Tibial nerve (tissue), 4 donors: ENCODE data around the gene RPTOR.

Source experiments
- EP300 ChIP-seq, 2 donors: sonication (generic); formaldehyde crosslinking; IDR thresholded peaks; one replicate each; pipeline ENCODE4 v1.6.1; 2017; ENCODE audit warnings: antibody characterized with exemption in 2 of 2, mild to moderate bottlenecking in 1 of 2
- POLR2A ChIP-seq, 2 donors: fragments of 450-650 bp; IDR thresholded peaks; one replicate each; pipeline ENCODE4 v1.6.1; 2017; ENCODE audit warnings: antibody characterized with exemption in 2 of 2, mild to moderate bottlenecking in 2 of 2, moderate library complexity in 2 of 2
- TF ChIP-seq, protein P1 (sequence below), 5 experiments: fragments of 200-600 bp in 3 of 5; fragments of 450-650 bp in 2 of 5; sonication (generic) in 3 of 5; IDR thresholded peaks; one replicate each; pipeline ENCODE4 v1.5.1; 2016 to 2019; ENCODE audit warnings: antibody characterized with exemption in 5 of 5, mild to moderate bottlenecking in 3 of 5, moderate library complexity in 2 of 5

DNA sequence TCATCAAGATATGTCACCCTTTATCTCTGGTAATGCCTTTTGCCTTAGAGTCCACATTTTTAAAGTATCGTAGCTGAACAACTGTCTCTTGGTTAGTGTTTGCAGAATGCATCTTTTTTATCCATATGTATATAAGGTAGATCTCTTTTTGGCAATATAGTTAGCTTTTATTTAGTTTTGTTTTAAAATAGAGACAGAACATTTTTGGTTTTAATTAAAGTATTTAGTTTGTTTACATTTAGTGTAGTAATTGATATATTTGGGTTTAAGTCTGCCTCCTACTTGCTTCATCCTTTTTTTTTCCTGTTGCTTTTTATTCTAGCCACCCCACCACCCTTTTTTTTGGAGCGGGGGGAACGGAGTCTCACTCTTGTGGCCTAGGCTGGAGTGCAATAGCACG, 262.4 kb downstream of the RPTOR start:
- TF ChIP-seq POLR2A (IDR thresholded peaks at IDR 0.05): no peak
- TF ChIP-seq, protein P1, sequence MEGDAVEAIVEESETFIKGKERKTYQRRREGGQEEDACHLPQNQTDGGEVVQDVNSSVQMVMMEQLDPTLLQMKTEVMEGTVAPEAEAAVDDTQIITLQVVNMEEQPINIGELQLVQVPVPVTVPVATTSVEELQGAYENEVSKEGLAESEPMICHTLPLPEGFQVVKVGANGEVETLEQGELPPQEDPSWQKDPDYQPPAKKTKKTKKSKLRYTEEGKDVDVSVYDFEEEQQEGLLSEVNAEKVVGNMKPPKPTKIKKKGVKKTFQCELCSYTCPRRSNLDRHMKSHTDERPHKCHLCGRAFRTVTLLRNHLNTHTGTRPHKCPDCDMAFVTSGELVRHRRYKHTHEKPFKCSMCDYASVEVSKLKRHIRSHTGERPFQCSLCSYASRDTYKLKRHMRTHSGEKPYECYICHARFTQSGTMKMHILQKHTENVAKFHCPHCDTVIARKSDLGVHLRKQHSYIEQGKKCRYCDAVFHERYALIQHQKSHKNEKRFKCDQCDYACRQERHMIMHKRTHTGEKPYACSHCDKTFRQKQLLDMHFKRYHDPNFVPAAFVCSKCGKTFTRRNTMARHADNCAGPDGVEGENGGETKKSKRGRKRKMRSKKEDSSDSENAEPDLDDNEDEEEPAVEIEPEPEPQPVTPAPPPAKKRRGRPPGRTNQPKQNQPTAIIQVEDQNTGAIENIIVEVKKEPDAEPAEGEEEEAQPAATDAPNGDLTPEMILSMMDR (IDR thresholded peaks at IDR 0.05): no peak
- TF ChIP-seq EP300 (IDR thresholded peaks at IDR 0.05): no peak
